ENCODE data around the gene EPS8.

EPS8 gene

GRCh38 chr12:15721316-15722115 lies 67.7 kb downstream of the EPS8 start:
- peak overlapping the region; percentile 34; the same call in 1 of the 2 replicates for H3K4me3 ChIP-seq (ENCODE audit: low read depth, low read length)
- peaks cover 9% of the 10 kb centered on the region; the same call in 1 of the 2 replicates for H3K36me3 ChIP-seq (ENCODE audit: insufficient read depth, low read length)
- H2AFZ ChIP-seq (ENCODE audit: low read length, unreplicated experiment), result no peak overlapping the region
- H3K4me1 ChIP-seq (ENCODE audit: control insufficient read depth, insufficient read depth, low read length, unreplicated experiment), result peaks cover 86% of the 10 kb centered on the region
- no peaks in the 10 kb centered on the region for H3K27me3 ChIP-seq (ENCODE audit: insufficient read depth, low read length)
- H3K27ac ChIP-seq (ENCODE audit: low read depth, low read length), result peak overlapping the region; percentile 93
- peaks cover 96% of the 10 kb centered on the region for H3K79me2 ChIP-seq (ENCODE audit: control insufficient read depth, insufficient read depth, low read length, unreplicated experiment)

GRCh38 chr12:15720295-15720694 lies 68.9 kb downstream of the EPS8 start:
- Histone ChIP-seq H3K4me3 (ENCODE audit: low read depth, low read length) (no peak overlapping the region), H3K27ac (ENCODE audit: low read depth, low read length) (peak overlapping the region; percentile 93), H3K4me1 (ENCODE audit: control insufficient read depth, insufficient read depth, low read length, unreplicated experiment) (peaks cover 83% of the 10 kb centered on the region), H2AFZ (ENCODE audit: low read length, unreplicated experiment) (no peak overlapping the region), H3K36me3 (ENCODE audit: insufficient read depth, low read length) (peaks cover 10% of the 10 kb centered on the region; the same call in 1 of the 2 replicates), H3K79me2 (ENCODE audit: control insufficient read depth, insufficient read depth, low read length, unreplicated experiment) (peaks cover 96% of the 10 kb centered on the region), H3K27me3 (ENCODE audit: insufficient read depth, low read length) (no peaks in the 10 kb centered on the region)

- peaks cover 94% of the 10 kb centered on the region for H3K79me2 ChIP-seq (ENCODE audit: control insufficient read depth, insufficient read depth, low read length, unreplicated experiment)
- H3K36me3 ChIP-seq (ENCODE audit: insufficient read depth, low read length), result peaks cover 10% of the 10 kb centered on the region; the same call in 1 of the 2 replicates
- H2AFZ ChIP-seq (ENCODE audit: low read length, unreplicated experiment), result no peak overlapping the region
- H3K4me3 ChIP-seq (ENCODE audit: low read depth, low read length), result no peak overlapping the region
- H3K4me1 ChIP-seq (ENCODE audit: control insufficient read depth, insufficient read depth, low read length, unreplicated experiment), result peaks cover 78% of the 10 kb centered on the region
- peak overlapping the region; percentile 93 for H3K27ac ChIP-seq (ENCODE audit: low read depth, low read length)
- H3K27me3 ChIP-seq (ENCODE audit: insufficient read depth, low read length), result no peaks in the 10 kb centered on the region
Measured at GRCh38 chr12:15719230-15719629, 70.0 kb downstream of the EPS8 start.

- Histone ChIP-seq H3K4me3 (ENCODE audit: low read depth, low read length) (peak overlapping the region; percentile 24; the same call in 1 of the 2 replicates), H3K36me3 (ENCODE audit: insufficient read depth, low read length) (peaks cover 13% of the 10 kb centered on the region; the same call in 1 of the 2 replicates), H3K27ac (ENCODE audit: low read depth, low read length) (peak overlapping the region; percentile 65), H3K4me1 (ENCODE audit: control insufficient read depth, insufficient read depth, low read length, unreplicated experiment) (peaks cover 80% of the 10 kb centered on the region), H2AFZ (ENCODE audit: low read length, unreplicated experiment) (no peak overlapping the region), H3K27me3 (ENCODE audit: insufficient read depth, low read length) (no peaks in the 10 kb centered on the region), H3K79me2 (ENCODE audit: control insufficient read depth, insufficient read depth, low read length, unreplicated experiment) (peaks cover 93% of the 10 kb centered on the region)
Measured at GRCh38 chr12:15717940-15718567, 71.1 kb downstream of the EPS8 start.

- peaks cover 19% of the 10 kb centered on the region for H3K36me3 ChIP-seq (ENCODE audit: insufficient read depth, low read length)
- no peak overlapping the region for H2AFZ ChIP-seq (ENCODE audit: low read length, unreplicated experiment)
- H3K79me2 ChIP-seq (ENCODE audit: control insufficient read depth, insufficient read depth, low read length, unreplicated experiment), result peaks cover 94% of the 10 kb centered on the region
- H3K4me3 ChIP-seq (ENCODE audit: low read depth, low read length), result peak overlapping the region; percentile 35
- H3K27me3 ChIP-seq (ENCODE audit: insufficient read depth, low read length), result no peaks in the 10 kb centered on the region
- peaks cover 77% of the 10 kb centered on the region for H3K4me1 ChIP-seq (ENCODE audit: control insufficient read depth, insufficient read depth, low read length, unreplicated experiment)
- peak overlapping the region; percentile 64 for H3K27ac ChIP-seq (ENCODE audit: low read depth, low read length)
Measured at GRCh38 chr12:15716581-15716980, 72.6 kb downstream of the EPS8 start.

- Histone ChIP-seq H2AFZ (ENCODE audit: low read length, unreplicated experiment) (no peak overlapping the region), H3K4me1 (ENCODE audit: control insufficient read depth, insufficient read depth, low read length, unreplicated experiment) (peaks cover 69% of the 10 kb centered on the region), H3K27me3 (ENCODE audit: insufficient read depth, low read length) (no peaks in the 10 kb centered on the region), H3K4me3 (ENCODE audit: low read depth, low read length) (no peak overlapping the region), H3K27ac (ENCODE audit: low read depth, low read length) (no peak overlapping the region), H3K36me3 (ENCODE audit: insufficient read depth, low read length) (peaks cover 28% of the 10 kb centered on the region), H3K79me2 (ENCODE audit: control insufficient read depth, insufficient read depth, low read length, unreplicated experiment) (peaks cover 95% of the 10 kb centered on the region)
Measured at GRCh38 chr12:15714256-15714655, 74.9 kb downstream of the EPS8 start.

GRCh38 chr12:15712823-15713660 lies 76.1 kb downstream of the EPS8 start:
- peaks cover 70% of the 10 kb centered on the region for H3K4me1 ChIP-seq (ENCODE audit: control insufficient read depth, insufficient read depth, low read length, unreplicated experiment)
- no peak overlapping the region for H2AFZ ChIP-seq (ENCODE audit: low read length, unreplicated experiment)

GRCh38 chr12:15712160-15712559 lies 77.0 kb downstream of the EPS8 start:
- Histone ChIP-seq H3K79me2 (ENCODE audit: control insufficient read depth, insufficient read depth, low read length, unreplicated experiment) (peaks cover 95% of the 10 kb centered on the region), H3K4me3 (ENCODE audit: low read depth, low read length) (no peak overlapping the region), H3K36me3 (ENCODE audit: insufficient read depth, low read length) (peaks cover 34% of the 10 kb centered on the region), H3K27ac (ENCODE audit: low read depth, low read length) (no peak overlapping the region), H3K4me1 (ENCODE audit: control insufficient read depth, insufficient read depth, low read length, unreplicated experiment) (peaks cover 70% of the 10 kb centered on the region), H3K27me3 (ENCODE audit: insufficient read depth, low read length) (no peaks in the 10 kb centered on the region), H2AFZ (ENCODE audit: low read length, unreplicated experiment) (no peak overlapping the region)

More at GRCh38 chr12:15712823-15713660, 76.1 kb downstream of the EPS8 start:
- Histone ChIP-seq H3K27me3 (ENCODE audit: insufficient read depth, low read length) (no peaks in the 10 kb centered on the region), H3K4me3 (ENCODE audit: low read depth, low read length) (no peak overlapping the region), H3K36me3 (ENCODE audit: insufficient read depth, low read length) (peaks cover 28% of the 10 kb centered on the region), H3K79me2 (ENCODE audit: control insufficient read depth, insufficient read depth, low read length, unreplicated experiment) (peaks cover 95% of the 10 kb centered on the region), H3K27ac (ENCODE audit: low read depth, low read length) (peak overlapping the region; percentile 53)

GRCh38 chr12:15710860-15711510 lies 78.2 kb downstream of the EPS8 start:
- peaks cover 93% of the 10 kb centered on the region for H3K79me2 ChIP-seq (ENCODE audit: control insufficient read depth, insufficient read depth, low read length, unreplicated experiment)
- H3K4me1 ChIP-seq (ENCODE audit: control insufficient read depth, insufficient read depth, low read length, unreplicated experiment), result peaks cover 70% of the 10 kb centered on the region
- H3K27ac ChIP-seq (ENCODE audit: low read depth, low read length), result no peak overlapping the region

GRCh38 chr12:15709551-15709950 lies 79.6 kb downstream of the EPS8 start:
- peaks cover 29% of the 10 kb centered on the region for H3K36me3 ChIP-seq (ENCODE audit: insufficient read depth, low read length)
- H3K27me3 ChIP-seq (ENCODE audit: insufficient read depth, low read length), result no peaks in the 10 kb centered on the region
- H3K27ac ChIP-seq (ENCODE audit: low read depth, low read length), result peak overlapping the region; percentile 39
- no peak overlapping the region for H2AFZ ChIP-seq (ENCODE audit: low read length, unreplicated experiment)
- H3K4me1 ChIP-seq (ENCODE audit: control insufficient read depth, insufficient read depth, low read length, unreplicated experiment), result peaks cover 78% of the 10 kb centered on the region
- no peak overlapping the region for H3K4me3 ChIP-seq (ENCODE audit: low read depth, low read length)
- peaks cover 94% of the 10 kb centered on the region for H3K79me2 ChIP-seq (ENCODE audit: control insufficient read depth, insufficient read depth, low read length, unreplicated experiment)

More at GRCh38 chr12:15710860-15711510, 78.2 kb downstream of the EPS8 start:
- no peak overlapping the region for H2AFZ ChIP-seq (ENCODE audit: low read length, unreplicated experiment)
- no peaks in the 10 kb centered on the region for H3K27me3 ChIP-seq (ENCODE audit: insufficient read depth, low read length)
- no peak overlapping the region for H3K4me3 ChIP-seq (ENCODE audit: low read depth, low read length)
- H3K36me3 ChIP-seq (ENCODE audit: insufficient read depth, low read length), result peaks cover 29% of the 10 kb centered on the region
